ENCODE measurements around the gene QPCT.

QPCT gene

GRCh38 chr2:37343537-37344434, 644 bp upstream of the QPCT start:
- in situ Hi-C loops (cut with MboI; ENCODE audit: low pct_unique_long_range_greater_than_20kb, low sequenced_read_pairs, unreplicated experiment) = no loop called here
- no peak for DNase-seq (ENCODE audit: low spot score)
- TF ChIP-seq CTCF (IDR thresholded peaks at IDR 0.05; ENCODE audit: extremely low read depth, insufficient read depth, missing control alignments) = no peak

- no peak for DNase-seq (ENCODE audit: low spot score)
- in situ Hi-C loops (cut with MboI; ENCODE audit: low pct_unique_long_range_greater_than_20kb, low sequenced_read_pairs, unreplicated experiment) = no loop called here
- TF ChIP-seq CTCF (IDR thresholded peaks at IDR 0.05; ENCODE audit: extremely low read depth, insufficient read depth, missing control alignments) = no peak
Observed at GRCh38 chr2:37348155-37348554, 3.7 kb downstream of the QPCT start.

GRCh38 chr2:37349231-37349860, 4.9 kb downstream of the QPCT start:
- in situ Hi-C loops (cut with MboI; ENCODE audit: low pct_unique_long_range_greater_than_20kb, low sequenced_read_pairs, unreplicated experiment) = no loop called here
- no peak for DNase-seq (ENCODE audit: low spot score)
- TF ChIP-seq CTCF (IDR thresholded peaks at IDR 0.05; ENCODE audit: extremely low read depth, insufficient read depth, missing control alignments) = no peak

GRCh38 chr2:37350034-37350433, 5.6 kb downstream of the QPCT start:
- in situ Hi-C loops (cut with MboI; ENCODE audit: low pct_unique_long_range_greater_than_20kb, low sequenced_read_pairs, unreplicated experiment) = no loop called here
- no peak for DNase-seq (ENCODE audit: low spot score)
- no peak for TF ChIP-seq CTCF (IDR thresholded peaks at IDR 0.05; ENCODE audit: extremely low read depth, insufficient read depth, missing control alignments)

GRCh38 chr2:37354531-37354930, 10.1 kb downstream of the QPCT start:
- in situ Hi-C loops (cut with MboI; ENCODE audit: low pct_unique_long_range_greater_than_20kb, low sequenced_read_pairs, unreplicated experiment) = no loop called here
- TF ChIP-seq CTCF (IDR thresholded peaks at IDR 0.05; ENCODE audit: extremely low read depth, insufficient read depth, missing control alignments) = no peak
- DNase-seq (ENCODE audit: low spot score) = no peak

GRCh38 chr2:37355735-37356134, 11.3 kb downstream of the QPCT start:
- no peak for TF ChIP-seq CTCF (IDR thresholded peaks at IDR 0.05; ENCODE audit: extremely low read depth, insufficient read depth, missing control alignments)
- in situ Hi-C loops (cut with MboI; ENCODE audit: low pct_unique_long_range_greater_than_20kb, low sequenced_read_pairs, unreplicated experiment) = no loop called here
- DNase-seq (ENCODE audit: low spot score) = no peak

Measured in GM13977 (cell line).